AG10803 (cell line): Measurements from ENCODE around the gene EDRF1.
"Not testable (repeated sequence)": the region's sequence is repeated elsewhere in the genome, so short reads cannot be mapped to it uniquely, and the experiment has no call there.

Experiments used
- DNase-seq: peaks from one replicate; pipeline ENCODE4 v3.0.0; 2010; ENCODE audit warnings: low read depth
- H3K4me3 ChIP-seq: 2 replicates; pipeline ENCODE4 v1.5.1; 2011; ENCODE audit warnings: mild to moderate bottlenecking, low read length, control low read depth
- CTCF ChIP-seq: conservative IDR thresholded peaks from 2 replicates; pipeline ENCODE4 v1.5.1; 2011; ENCODE audit warnings: mild to moderate bottlenecking, low read length, control low read depth, inconsistent platforms

Gene EDRF1

DNA sequence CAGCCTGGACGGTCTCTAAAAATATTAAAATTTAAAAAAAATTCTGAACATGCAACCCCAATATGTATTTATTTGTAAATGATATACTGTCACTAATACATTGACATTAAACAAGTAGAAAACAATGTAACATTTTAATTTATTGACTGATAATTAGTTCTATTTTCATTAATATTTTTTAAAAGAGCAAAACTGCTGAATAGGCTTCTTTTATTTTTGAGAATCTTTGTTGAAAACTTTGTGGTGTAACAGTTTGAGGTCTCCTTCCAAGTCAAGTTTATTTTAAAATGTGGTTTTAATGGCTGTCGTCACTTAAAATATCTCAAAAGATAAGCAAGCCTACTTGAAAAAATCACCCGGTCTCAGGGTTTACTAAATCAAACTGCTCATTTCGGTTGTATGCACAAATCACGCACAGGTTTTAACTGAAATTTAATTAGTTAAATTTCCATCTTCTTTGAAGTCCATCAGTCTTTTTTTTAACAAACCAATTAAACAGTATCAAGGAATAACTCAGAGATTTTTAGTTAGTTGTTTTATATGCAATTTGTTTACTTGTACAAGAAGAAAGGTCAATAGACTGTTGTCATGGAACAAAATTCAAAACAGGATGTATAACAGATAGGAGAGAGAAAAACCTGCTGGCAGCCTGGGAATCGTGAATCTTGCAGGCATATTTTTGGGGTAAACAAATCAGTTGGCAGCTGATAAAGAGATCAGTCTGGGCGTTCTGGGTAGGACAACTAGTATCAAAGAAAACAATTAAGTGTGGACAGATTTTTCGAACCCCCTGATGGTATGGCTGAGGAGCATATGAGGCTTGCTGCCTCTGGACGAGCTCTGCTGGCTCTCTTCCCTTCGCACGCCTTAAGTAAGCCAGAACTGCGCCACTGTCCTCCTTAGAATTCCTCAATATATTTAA lies 9.7 kb upstream of the EDRF1 start:
- H3K4me3 ChIP-seq = no peak overlapping the region
- peak; percentile 8 for DNase-seq
- no peak for TF ChIP-seq CTCF

DNA sequence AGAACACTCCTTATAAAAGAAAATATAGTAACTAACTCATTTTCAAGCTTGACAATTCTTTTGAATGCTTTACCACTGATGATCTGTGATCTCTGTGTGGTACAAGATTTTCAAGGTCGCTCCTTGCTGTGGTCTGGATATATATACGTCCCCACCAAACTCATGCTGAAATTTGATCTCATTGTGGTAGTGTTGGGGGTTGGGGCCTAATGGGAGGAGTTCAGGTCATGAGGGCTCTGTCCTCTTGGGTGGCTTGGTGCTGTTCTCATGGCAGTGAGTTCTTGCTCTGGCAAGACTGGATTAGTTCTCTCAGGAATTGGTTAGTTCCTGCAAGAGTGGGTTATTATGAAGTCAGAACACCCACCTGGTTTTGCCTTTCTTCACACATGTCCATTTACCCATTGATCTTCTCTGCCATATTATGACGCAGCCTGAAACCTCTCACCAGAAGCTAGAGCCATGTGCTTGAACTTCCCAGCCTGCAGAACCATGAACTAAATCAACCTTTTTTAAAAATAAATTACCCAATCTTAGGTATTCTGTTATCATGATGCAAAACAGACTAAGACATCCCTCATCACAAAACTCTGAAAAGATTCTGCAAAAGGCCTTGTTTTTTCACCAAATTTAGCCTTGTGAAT lies 8.3 kb upstream of the EDRF1 start:
- no peak for TF ChIP-seq CTCF
- DNase-seq = no peak
- no peak overlapping the region for H3K4me3 ChIP-seq

DNA sequence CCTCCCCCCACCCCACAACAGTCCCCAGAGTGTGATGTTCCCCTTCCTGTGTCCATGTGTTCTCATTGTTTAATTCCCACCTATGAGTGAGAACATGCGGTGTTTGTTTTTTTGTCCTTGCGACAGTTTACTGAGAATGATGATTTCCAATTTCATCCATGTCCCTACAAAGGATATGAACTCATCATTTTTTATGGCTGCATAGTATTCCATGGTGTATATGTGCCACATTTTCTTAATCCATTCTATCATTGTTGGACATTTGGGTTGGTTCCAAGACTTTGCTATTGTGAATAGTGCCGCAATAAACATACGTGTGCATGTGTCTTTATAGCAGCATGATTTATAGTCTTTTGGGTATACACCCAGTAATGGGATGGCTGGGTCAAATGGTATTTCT lies 4.8 kb upstream of the EDRF1 start:
- not testable (repeated sequence) for H3K4me3 ChIP-seq

GRCh38 chr10:125720002-125720382 lies 483 bp downstream of the EDRF1 start:
- H3K4me3 ChIP-seq = peak overlapping the region; percentile 97
- no peak for DNase-seq
- TF ChIP-seq CTCF = no peak

More for the DNA sequence above, 4.8 kb upstream of the EDRF1 start:
- not testable (repeated sequence) for DNase-seq

DNA sequence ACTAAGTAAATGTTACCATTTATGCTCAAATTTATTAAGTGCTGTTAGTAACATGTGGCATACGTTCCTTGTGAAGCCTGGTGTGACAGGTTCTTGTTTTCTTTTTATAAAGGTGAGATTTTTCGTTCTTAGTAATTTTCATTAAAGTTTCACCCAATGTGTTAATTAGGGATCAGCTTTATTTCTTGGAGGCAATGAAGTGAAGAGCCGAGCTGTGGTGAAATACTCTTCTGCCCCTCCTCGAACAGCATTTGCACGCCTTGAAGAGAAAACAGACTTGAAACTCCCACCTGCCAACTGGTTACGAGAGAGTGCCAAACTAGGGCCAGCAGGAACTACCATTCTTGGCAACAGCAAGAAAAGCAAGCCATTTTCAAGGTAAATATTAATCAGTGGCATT lies 1.5 kb downstream of the EDRF1 start:
- no peak overlapping the region for H3K4me3 ChIP-seq
- no peak for DNase-seq
- no peak for TF ChIP-seq CTCF

DNA sequence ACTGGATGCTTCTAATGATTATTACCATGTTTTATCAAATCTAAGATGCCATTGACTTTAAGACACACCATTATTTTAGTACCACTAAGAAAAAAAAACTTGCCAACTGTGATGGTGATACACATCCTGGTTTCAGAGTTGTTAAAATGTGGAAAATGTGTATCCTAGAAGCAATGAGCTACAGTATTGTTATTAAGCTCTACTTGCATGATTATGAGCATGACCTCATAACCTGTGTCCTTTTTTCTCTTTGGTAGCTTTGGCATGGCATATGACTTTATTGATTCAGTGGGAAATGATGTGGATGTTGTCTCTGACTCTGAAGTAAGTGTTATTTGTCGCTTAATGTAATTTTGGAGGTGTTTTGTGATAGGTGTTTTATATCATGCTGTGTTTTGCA lies 3.3 kb downstream of the EDRF1 start:
- no peak for TF ChIP-seq CTCF
- no peak overlapping the region for H3K4me3 ChIP-seq
- DNase-seq = no peak

DNA sequence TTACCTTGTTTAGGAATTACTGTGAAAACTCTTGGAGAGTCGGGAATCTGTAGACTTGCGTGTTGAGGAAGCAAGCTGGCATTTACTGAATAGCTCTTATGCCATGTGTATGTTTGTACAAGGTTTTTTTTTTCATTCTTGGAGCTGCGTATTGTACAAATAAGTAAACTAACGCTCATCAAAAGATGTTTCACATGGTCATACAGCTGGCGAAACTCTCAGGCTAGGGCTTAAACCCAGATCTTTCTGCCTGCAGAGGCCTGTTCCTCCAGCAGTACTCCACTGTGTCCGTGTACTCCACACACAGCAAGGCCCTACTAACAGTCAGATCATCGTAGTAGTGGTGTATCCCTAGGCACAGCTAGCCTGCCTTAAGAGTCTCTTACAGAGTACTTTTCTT lies 7.4 kb downstream of the EDRF1 start:
- no peak for DNase-seq
- TF ChIP-seq CTCF = no peak
- H3K4me3 ChIP-seq = no peak overlapping the region
